HG02642 (cell line): Measurements from ENCODE around the gene DCP1A.
"Not testable (repeated sequence)": the region's sequence is repeated elsewhere in the genome, so short reads cannot be mapped to it uniquely, and the experiment has no call there.

Source experiments
- ATAC-seq: cut with Tn5 transposase; IDR thresholded peaks from one replicate; pipeline ENCODE4 v1.9.1; 2021; ENCODE audit warnings: mild to moderate bottlenecking; ENCODE audit not compliant: unreplicated experiment, poor library complexity

DCP1A gene

GRCh38 chr3:53347261-53348064 is at the start of gene DCP1A:
TSS of gene DCP1A (minus strand) at chr3:53347543. CDS start at chr3:53347517, 26 bp downstream.
- peak; percentile 97 for ATAC-seq

- ATAC-seq = no peak
These were observed 37.4 kb upstream of the DCP1A start for GRCh38 chr3:53384465-53385423.

GRCh38 chr3:53382106-53382505 is 34.8 kb upstream of the DCP1A start:
- ATAC-seq = no peak

DNA sequence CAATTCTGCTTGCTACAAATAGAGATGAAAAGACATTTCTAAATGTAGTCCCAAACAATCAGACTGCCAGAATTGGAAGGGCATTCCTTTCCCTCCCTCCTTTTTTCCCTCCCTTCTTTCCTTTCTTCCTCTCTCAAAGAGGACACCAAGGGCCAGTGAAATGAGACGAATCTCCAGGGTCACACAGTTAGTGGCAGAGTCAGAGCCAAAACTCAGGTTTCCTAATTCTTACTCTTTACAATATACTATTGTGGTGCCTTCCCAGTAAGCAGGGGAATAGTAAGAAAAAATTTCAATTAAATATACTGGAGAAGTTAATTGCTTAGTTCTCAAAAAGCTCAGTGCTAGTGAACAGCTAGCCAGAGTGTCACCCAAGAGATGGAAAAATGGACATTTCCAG is 33.0 kb upstream of the DCP1A start:
- ATAC-seq = no peak

- ATAC-seq = no peak
These were observed 32.6 kb upstream of the DCP1A start for GRCh38 chr3:53379898-53380297.

DNA sequence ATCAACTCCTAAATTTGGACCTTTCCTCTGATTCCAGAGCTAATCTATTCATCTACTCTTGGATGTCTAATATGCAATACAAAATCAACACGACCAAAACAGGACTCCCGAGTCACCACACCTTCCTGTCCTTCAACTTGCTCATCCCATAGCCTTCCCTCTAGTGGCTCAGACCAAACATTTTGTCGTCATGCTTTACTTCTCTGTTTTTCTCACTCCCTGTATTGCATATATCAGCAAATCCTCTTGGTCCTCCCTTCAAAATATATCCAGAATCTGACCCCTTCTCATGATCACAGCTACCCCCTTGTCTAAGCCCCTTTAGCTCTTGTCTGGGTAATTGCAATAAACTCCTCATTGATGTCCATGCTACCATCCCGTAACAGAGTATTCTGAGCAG is 30.5 kb upstream of the DCP1A start:
- ATAC-seq = no peak

DNA sequence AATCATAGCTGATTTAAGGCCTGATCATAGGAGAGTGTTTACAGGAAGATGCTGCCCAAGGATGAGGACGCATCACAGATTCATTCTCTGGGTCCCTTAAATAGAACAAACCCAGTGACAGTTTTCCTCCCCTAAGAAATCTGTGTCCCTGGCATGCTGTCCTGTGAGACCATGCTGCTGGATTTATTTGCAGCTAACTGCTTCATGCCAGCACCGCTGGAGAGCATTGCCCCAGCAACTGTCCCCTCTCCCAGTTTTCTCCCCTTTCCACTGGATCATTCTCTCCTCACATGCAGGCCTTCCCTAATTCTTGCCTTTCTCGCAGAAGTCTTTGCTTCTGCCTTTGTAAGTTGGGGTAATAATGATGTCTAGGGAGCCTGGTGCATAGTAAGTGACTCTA is 29.3 kb upstream of the DCP1A start:
- no peak for ATAC-seq

- ATAC-seq = no peak
These were observed 27.7 kb upstream of the DCP1A start for GRCh38 chr3:53375019-53375418.

DNA sequence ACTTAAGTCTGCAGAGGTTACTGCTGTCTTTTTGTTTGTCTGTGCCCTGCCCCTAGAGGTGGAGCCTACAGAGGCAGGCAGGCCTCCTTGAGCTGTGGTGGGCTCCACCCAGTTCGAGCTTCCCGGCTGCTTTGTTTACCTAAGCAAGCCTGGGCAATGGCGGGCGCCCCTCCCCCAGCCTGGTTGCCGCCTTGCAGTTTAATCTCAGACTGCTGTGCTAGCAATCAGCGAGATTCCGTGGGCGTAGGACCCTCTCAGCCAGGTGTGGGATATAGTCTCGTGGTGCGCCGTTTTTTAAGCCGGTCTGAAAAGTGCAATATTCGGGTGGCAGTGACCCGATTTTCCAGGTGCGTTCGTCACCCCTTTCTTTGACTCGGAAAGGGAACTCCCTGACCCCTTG is 23.4 kb upstream of the DCP1A start:
- not testable (repeated sequence) for ATAC-seq

- no peak for ATAC-seq
These were observed 14.5 kb upstream of the DCP1A start for GRCh38 chr3:53361852-53362251.

GRCh38 chr3:53357458-53357857 is 10.1 kb upstream of the DCP1A start:
- ATAC-seq = no peak

DNA sequence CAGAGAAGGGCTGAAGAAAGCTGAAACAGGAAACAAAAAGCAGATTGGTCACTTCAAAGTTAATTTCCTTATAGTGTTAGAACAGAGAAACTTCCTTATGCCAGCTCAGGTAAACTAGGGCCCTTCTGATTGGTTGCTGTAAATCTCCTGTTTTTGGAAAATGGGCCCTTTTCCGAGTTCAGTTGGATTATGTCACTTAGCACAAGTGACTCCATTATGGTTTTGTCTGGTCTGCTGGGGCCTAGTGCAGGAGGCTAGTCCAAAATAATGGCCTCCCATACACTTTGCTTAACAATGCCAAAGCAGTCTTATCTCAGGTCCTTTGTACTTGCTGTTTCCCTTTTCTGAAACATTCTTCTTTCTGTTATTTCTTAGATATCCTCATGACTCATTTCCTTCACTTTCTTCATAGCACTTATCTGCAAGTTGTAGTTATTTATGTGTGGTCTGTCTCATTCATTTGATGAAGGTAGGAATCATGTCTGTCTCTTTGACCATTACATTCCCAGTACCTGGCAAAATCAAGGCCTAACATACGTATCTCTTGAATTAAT is 7.7 kb upstream of the DCP1A start:
- ATAC-seq = no peak

DNA sequence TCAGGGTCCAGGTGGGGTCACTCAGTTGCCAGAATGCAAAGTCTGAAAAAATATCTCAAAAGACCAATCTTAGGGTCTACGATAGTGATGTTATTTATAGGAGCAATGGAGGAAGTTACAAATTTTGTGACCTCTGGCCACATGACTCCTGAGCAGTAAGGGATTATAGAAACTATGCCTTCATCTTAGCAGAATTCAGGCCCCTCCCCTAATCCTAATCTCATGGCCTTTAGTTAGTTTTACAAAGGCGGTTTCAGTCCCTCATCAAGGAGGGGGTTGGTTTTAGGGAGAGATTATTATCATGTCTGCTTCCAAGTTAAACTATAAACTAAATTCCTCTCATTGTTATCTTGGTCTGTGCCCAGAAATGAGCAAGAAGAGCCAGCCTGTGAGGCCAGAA is 5.9 kb upstream of the DCP1A start:
- ATAC-seq = no peak

GRCh38 chr3:53350652-53351051 is 3.3 kb upstream of the DCP1A start:
- no peak for ATAC-seq

- ATAC-seq = not testable (repeated sequence)
These were observed 775 bp upstream of the DCP1A start for GRCh38 chr3:53348118-53348517.

GRCh38 chr3:53346922-53347260 is 452 bp downstream of the DCP1A start:
- ATAC-seq = no peak

GRCh38 chr3:53346514-53346913 is 829 bp downstream of the DCP1A start:
- ATAC-seq = no peak

GRCh38 chr3:53342353-53342752 is 5.0 kb downstream of the DCP1A start:
- no peak for ATAC-seq

GRCh38 chr3:53337167-53337940 is 10.0 kb downstream of the DCP1A start:
- no peak for ATAC-seq

DNA sequence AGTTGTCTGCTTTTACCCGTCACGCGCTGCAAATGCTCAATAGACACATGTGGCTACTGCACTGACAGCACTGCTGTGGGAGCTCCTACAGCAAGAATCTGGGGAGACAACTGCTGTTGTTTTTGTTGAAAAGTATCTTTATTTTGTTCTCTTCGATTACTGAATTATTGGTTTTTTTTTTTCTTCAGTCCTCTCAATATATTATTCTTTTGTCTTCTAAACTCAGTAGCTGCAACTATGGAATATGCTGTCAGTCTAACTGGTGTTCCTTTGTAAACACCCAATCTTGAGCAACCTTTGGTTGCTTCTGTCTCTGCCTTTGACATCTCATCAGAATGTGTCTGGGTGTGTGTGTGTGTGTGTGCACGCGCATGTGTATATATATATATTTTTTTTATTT is 12.6 kb downstream of the DCP1A start:
- no peak for ATAC-seq
